ENCODE measurements around the gene LRCH2. TPM values are rescaled to one million over a fixed set of nuclear protein-coding genes. Genes with fewer than 3 reads are reported as not detected.

The LRCH2 gene
- total RNA-seq, 3 donors from 2014 or later, result 2.0 to 3.9 (median 2.6) TPM

DNA sequence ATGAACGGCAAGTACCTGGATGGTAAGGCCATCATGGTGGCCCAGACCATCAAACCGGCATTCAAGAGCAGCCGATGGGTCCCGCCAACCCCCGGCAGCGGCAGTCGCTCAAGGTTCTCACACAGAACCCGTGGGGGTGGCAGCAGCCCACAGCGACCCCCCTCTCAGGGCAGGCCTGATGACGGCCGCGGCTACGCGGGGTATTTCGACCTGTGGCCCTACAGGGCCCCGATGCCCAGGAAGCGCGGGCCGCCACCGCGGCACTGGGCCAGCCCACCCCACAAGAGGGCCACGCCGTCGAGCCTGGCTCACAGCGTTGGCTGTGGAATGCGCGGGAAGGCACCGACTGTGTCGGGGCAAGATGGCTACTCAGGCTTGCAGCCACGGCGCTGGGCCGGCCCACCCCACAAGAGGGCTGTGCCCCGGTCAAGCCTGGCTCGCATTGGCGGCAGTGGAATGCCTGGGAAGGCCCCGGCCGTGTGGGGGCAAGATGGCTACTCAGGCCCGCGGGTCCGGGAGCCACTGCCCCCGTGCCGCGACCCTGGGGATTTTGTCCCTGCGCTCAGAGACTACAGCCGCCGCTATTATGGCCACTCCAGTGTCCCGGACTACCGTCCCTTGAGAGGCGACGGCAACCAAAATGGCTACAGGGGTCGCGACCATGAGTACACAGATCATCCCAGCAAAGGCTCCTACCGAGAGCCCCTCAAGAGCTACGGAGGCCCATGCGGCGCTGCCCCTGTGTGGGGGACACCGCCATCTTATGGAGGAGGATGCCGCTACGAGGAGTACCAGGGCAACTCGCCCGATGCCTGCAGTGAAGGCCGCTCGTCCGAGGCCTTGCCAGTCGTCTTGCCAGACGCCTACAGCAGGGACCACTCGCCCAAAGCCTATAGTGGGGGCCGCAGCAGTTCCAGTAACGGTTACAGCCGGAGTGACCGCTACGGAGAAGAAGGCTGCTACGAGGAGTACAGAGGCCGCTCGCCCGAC lies 44.0 kb downstream of the LRCH2 start:
- Histone ChIP-seq H3K4me3 (no peak overlapping the region), H3K36me3 (no peaks in the 10 kb centered on the region), H3K27me3 (peaks cover 0 to 13% of the 10 kb centered on the region in 2 donors), H3K9me3 (peaks cover 0 to 11% of the 10 kb centered on the region in 2 donors), H3K27ac (no peak overlapping the region), H3K4me1 (no peaks in the 10 kb centered on the region)
- intact Hi-C loops (cut with DNase I; ENCODE audit: low total_unique reads), result no loop called here
- TF ChIP-seq POLR2AphosphoS5 (IDR thresholded peaks at IDR 0.05) (no peak), POLR2A (IDR thresholded peaks at IDR 0.05) (no peak)
- TF ChIP-seq, protein P1, sequence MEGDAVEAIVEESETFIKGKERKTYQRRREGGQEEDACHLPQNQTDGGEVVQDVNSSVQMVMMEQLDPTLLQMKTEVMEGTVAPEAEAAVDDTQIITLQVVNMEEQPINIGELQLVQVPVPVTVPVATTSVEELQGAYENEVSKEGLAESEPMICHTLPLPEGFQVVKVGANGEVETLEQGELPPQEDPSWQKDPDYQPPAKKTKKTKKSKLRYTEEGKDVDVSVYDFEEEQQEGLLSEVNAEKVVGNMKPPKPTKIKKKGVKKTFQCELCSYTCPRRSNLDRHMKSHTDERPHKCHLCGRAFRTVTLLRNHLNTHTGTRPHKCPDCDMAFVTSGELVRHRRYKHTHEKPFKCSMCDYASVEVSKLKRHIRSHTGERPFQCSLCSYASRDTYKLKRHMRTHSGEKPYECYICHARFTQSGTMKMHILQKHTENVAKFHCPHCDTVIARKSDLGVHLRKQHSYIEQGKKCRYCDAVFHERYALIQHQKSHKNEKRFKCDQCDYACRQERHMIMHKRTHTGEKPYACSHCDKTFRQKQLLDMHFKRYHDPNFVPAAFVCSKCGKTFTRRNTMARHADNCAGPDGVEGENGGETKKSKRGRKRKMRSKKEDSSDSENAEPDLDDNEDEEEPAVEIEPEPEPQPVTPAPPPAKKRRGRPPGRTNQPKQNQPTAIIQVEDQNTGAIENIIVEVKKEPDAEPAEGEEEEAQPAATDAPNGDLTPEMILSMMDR (IDR thresholded peaks at IDR 0.05), result no peak
- DNase-seq (ENCODE audit: low spot score in 2 of 2), result no peak

DNA sequence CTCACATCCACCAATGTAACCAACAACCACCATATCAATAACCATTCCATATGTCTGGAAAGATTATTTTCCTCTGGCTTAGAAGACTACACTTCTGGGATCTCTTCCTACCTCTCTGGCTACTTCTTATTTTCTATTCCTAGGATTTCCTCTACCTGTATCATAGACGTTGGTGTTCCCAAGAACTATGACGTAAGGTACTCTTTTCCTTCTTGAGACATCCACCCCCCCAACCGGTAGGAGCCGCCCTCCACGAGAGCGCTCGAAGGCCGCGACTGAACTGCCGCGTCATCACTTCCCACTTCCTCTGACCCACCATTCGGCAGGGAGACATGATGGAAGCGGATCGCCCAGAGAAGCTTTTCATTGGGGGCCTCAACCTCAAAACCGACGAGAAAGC lies 44.8 kb downstream of the LRCH2 start, which contains the start of gene RBMXL3:
Gene RBMXL3 (plus strand): TSS at position 301 of the 400 bp plus-strand sequence. CDS start 32 bp downstream, at position 333.
- Histone ChIP-seq H3K9me3 (peaks cover 0 to 11% of the 10 kb centered on the region in 2 donors), H3K36me3 (no peaks in the 10 kb centered on the region), H3K27ac (no peak within 1 kb of the TSS), H3K27me3 (peaks cover 0 to 5% of the 10 kb centered on the region in 2 donors), H3K4me1 (no peaks in the 10 kb centered on the region), H3K4me3 (no peak within 1 kb of the TSS)
- TF ChIP-seq, protein P1 (IDR thresholded peaks at IDR 0.05), result no peak
- TF ChIP-seq POLR2A (IDR thresholded peaks at IDR 0.05) (no peak), POLR2AphosphoS5 (IDR thresholded peaks at IDR 0.05) (no peak)
- DNase-seq (ENCODE audit: low spot score in 2 of 2), result no peak
- intact Hi-C loops (cut with DNase I; ENCODE audit: low total_unique reads), result no loop called here

DNA sequence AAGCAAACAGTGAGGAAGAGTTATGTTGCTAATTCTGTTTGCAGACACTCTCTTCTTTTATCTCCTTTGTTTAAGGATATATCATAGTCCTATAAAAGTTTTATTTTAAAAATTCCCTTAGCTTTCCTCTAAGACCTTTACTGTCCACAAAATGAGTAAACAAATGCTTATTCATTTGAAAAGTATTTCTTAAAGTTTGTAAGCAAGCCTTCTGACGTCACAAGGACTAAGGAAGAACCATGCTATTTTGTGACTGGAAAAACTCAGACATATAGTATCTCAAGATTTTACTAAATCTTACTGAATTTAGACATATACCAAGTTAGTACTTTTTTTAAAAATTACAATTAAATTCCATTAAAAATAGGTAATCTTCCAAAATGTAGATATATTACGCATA lies 49.9 kb downstream of the LRCH2 start:
- H3K4me3 ChIP-seq, result no peak overlapping the region
- H3K27me3 ChIP-seq, result peaks cover 0 to 10% of the 10 kb centered on the region in 2 donors
- no peak for DNase-seq (ENCODE audit: low spot score in 2 of 2)
- intact Hi-C loops (cut with DNase I; ENCODE audit: low total_unique reads), result loop anchor here (2.0 kb wide), 1 partner anchor 15 kb away; no protein-coding TSS in a partner anchor
- no peak for TF ChIP-seq POLR2AphosphoS5 (IDR thresholded peaks at IDR 0.05)
- no peak for TF ChIP-seq POLR2A (IDR thresholded peaks at IDR 0.05)
- TF ChIP-seq, protein P1 (IDR thresholded peaks at IDR 0.05), result no peak
- H3K27ac ChIP-seq, result no peak overlapping the region
- H3K9me3 ChIP-seq, result peaks cover 0 to 2% of the 10 kb centered on the region in 2 donors
- no peaks in the 10 kb centered on the region for H3K36me3 ChIP-seq
- no peaks in the 10 kb centered on the region for H3K4me1 ChIP-seq

DNA sequence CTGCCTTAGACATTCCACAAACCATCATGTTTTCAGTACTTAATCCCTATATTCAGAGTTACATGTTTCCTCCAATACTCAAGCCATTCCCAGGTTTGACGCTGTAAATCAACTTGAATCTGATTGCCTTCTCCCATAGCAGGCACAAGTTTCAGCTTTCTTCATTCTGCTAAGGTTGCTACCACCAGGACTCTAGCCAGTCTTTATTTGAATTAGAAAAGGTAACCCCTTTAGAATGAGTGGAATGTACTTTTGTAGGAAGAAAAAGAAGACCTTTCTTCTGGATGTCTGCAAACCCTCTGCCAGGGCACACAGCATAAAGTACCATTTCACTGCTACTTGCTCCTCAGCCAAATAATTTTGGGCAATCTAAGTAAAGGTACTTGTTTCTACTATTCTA lies 55.4 kb downstream of the LRCH2 start:
- Histone ChIP-seq H3K9me3 (no peaks in the 10 kb centered on the region), H3K4me1 (no peaks in the 10 kb centered on the region), H3K36me3 (no peaks in the 10 kb centered on the region), H3K4me3 (no peak overlapping the region), H3K27me3 (peaks cover 0 to 24% of the 10 kb centered on the region in 2 donors), H3K27ac (no peak overlapping the region)
- TF ChIP-seq, protein P1 (IDR thresholded peaks at IDR 0.05), result no peak
- TF ChIP-seq POLR2A (IDR thresholded peaks at IDR 0.05) (no peak), POLR2AphosphoS5 (IDR thresholded peaks at IDR 0.05) (no peak)
- intact Hi-C loops (cut with DNase I; ENCODE audit: low total_unique reads), result no loop called here
- no peak for DNase-seq (ENCODE audit: low spot score in 2 of 2)

DNA sequence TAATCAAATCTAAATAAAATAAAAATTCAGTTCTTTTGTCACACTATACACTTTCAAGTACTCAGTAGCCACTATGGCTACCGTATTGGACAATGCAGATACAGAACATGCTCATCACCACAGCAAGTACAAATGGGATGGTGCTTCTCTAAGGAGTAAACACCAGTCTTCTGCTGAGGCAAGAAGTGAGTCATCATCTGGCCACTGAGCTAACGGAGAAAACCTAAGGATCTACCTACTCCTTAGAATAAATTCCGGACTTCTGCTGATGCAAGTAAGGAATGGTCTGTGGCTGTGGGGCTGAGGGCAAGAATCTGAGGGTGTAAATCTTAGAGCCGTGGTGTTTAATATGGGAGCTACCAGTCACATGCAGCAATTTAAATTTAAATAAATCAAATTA lies 56.0 kb downstream of the LRCH2 start:
- H3K36me3 ChIP-seq, result no peaks in the 10 kb centered on the region
- DNase-seq (ENCODE audit: low spot score in 2 of 2), result no peak
- intact Hi-C loops (cut with DNase I; ENCODE audit: low total_unique reads), result no loop called here
- H3K4me1 ChIP-seq, result no peaks in the 10 kb centered on the region
- H3K9me3 ChIP-seq, result no peaks in the 10 kb centered on the region
- H3K4me3 ChIP-seq, result no peak overlapping the region
- H3K27ac ChIP-seq, result no peak overlapping the region
- no peak for TF ChIP-seq POLR2AphosphoS5 (IDR thresholded peaks at IDR 0.05)
- TF ChIP-seq POLR2A (IDR thresholded peaks at IDR 0.05), result no peak
- TF ChIP-seq, protein P1 (IDR thresholded peaks at IDR 0.05), result no peak
- peaks cover 0 to 24% of the 10 kb centered on the region in 2 donors for H3K27me3 ChIP-seq

All from breast epithelium (tissue), 4 donors.